ENCODE results near the gene ZBTB24. TPM values are rescaled to one million over a fixed set of nuclear protein-coding genes. Genes with fewer than 3 reads are reported as not detected.

ZBTB24 gene
- total RNA-seq, 1 experiment from 2014 or later = 16.7 TPM

DNA sequence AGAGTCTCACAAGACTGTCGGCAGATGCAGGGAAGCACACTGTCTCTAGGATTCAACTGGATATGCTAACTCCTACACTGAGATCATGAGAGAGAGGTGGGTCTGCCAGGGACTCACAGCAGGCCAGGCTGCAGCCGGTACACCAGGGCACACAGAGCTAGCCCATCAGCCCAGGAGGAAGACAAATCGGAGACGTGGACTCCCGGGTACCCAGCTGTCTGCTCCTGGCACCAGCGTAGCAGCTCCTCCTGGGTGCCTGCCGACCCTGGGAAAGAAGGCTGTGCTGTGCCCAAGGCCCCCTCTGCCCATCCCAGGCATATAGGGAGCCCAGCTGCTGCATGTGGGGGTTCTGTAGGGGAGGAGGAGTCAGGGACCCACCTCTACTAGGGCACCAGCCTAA lies 34.4 kb downstream of the ZBTB24 start:
- Histone ChIP-seq H3K27ac (no peak overlapping the region), H3K36me3 (peaks cover 91% of the 10 kb centered on the region), H3K27me3 (replicated peaks) (no peaks in the 10 kb centered on the region), H3K4me3 (no peak overlapping the region), H3K9me3 (replicated peaks) (no peaks in the 10 kb centered on the region), H3K4me1 (replicated peaks) (no peaks in the 10 kb centered on the region)
- no peak for DNase-seq (ENCODE audit: low read depth in 1 of 2, low spot score in 2 of 2)

DNA sequence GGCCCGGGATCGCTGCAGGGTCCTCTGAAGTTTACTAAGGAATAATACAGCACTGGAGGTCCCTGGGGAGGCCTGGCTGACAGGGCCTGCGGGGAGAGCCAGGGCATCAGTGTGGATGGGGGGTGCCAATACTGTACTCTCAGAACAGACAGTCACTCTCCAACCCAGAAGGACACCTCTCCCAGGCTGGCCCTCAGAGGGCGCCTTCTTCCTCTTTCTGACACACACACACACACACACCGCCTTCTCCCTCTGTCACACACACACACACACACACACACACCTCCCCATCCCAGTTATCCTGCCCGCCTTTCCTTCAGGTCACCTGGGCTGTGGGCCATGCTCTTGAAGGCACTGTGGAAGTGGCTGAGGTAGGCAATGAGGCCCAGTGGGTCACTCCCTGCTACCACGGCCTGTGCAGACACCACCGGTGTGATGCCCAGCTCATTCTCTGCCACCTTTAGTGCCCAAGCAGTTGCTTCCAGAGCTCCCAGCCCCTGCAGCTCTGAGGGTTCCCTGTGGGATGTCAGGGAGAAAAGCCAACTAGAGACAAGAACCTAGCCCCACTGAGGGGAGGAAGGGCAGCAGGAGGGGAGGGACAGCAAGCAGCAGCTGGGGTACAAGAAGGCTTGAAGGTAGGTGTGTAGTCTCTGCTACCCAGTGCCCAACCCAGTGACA lies 35.0 kb downstream of the ZBTB24 start:
- Histone ChIP-seq H3K4me1 (replicated peaks) (no peaks in the 10 kb centered on the region), H3K27ac (no peak overlapping the region), H3K4me3 (no peak overlapping the region), H3K36me3 (peaks cover 91% of the 10 kb centered on the region), H3K27me3 (replicated peaks) (no peaks in the 10 kb centered on the region), H3K9me3 (replicated peaks) (no peaks in the 10 kb centered on the region)
- DNase-seq (ENCODE audit: low read depth in 1 of 2, low spot score in 2 of 2) = no peak

DNA sequence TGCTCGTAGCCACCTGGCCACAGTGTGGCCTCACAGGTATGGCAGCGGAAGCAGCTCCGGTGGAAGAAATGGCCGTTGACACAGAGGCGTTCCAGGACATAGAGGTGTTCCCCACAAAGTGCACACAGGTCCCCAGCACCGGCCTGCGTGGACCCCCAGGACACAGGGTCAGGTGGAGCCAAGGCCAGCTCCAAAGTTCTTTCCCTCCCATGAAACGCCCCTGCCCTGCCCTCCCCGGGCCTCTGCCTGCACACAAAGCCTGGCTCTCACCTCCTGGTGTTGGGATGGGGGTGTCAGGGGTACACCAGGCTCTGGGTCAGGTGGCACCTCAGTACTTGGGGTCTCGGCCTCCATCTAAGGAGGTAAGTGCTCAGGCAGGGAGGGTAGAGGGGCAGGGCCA lies 35.9 kb downstream of the ZBTB24 start:
- Histone ChIP-seq H3K36me3 (peaks cover 91% of the 10 kb centered on the region), H3K9me3 (replicated peaks) (no peaks in the 10 kb centered on the region), H3K27me3 (replicated peaks) (no peaks in the 10 kb centered on the region), H3K27ac (no peak overlapping the region), H3K4me1 (replicated peaks) (no peaks in the 10 kb centered on the region), H3K4me3 (no peak overlapping the region)
- no peak for DNase-seq (ENCODE audit: low read depth in 1 of 2, low spot score in 2 of 2)

DNA sequence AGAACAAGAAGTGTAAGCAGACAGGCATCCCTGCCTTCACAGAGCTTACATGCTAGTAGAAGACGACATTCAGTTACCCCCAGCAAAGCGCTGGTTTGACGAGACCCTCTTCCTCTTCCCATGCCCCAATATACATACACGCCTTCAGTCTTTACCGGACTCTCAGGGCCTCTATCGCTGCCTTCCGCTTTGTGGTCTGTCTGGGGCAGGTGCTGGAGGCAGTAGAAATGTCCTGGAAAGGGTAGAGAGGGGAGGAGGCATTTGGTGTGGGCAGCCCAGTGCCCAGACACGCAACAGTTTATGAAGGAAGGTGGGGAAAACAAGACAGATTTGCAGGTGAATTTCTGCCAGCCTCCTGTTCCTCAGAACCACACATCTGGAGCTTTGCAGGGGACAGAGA lies 36.5 kb downstream of the ZBTB24 start:
- no peak overlapping the region for H3K4me3 ChIP-seq
- H3K9me3 ChIP-seq (replicated peaks) = no peaks in the 10 kb centered on the region
- peaks cover 86% of the 10 kb centered on the region for H3K36me3 ChIP-seq
- H3K27me3 ChIP-seq (replicated peaks) = no peaks in the 10 kb centered on the region
- H3K27ac ChIP-seq = no peak overlapping the region
- DNase-seq (ENCODE audit: low read depth in 1 of 2, low spot score in 2 of 2) = no peak
- H3K4me1 ChIP-seq (replicated peaks) = peaks cover 5% of the 10 kb centered on the region

DNA sequence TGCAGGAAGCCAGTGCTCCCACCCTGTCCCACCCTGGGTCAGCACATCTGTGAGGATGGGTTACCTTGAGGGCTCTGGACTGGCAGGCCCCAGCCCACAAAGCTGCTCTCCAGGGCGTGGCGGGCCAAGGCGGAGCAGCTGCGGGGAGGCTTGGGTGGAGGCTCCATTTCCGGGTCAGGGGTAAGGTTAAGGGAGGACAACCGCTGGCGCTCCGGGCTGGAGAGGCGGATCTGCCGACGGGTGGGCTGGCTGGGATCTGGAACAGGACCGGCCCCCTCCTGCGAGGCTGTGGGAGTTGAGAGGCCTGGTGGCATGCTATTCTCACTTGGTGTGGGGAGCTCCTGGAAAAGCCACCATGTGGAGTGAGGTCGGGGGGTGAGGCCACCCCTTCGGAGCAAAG lies 36.9 kb downstream of the ZBTB24 start:
- peaks cover 82% of the 10 kb centered on the region for H3K36me3 ChIP-seq
- no peaks in the 10 kb centered on the region for H3K9me3 ChIP-seq (replicated peaks)
- no peak overlapping the region for H3K4me3 ChIP-seq
- DNase-seq (ENCODE audit: low read depth in 1 of 2, low spot score in 2 of 2) = no peak
- H3K27me3 ChIP-seq (replicated peaks) = no peaks in the 10 kb centered on the region
- no peak overlapping the region for H3K27ac ChIP-seq
- H3K4me1 ChIP-seq (replicated peaks) = peaks cover 10% of the 10 kb centered on the region

DNA sequence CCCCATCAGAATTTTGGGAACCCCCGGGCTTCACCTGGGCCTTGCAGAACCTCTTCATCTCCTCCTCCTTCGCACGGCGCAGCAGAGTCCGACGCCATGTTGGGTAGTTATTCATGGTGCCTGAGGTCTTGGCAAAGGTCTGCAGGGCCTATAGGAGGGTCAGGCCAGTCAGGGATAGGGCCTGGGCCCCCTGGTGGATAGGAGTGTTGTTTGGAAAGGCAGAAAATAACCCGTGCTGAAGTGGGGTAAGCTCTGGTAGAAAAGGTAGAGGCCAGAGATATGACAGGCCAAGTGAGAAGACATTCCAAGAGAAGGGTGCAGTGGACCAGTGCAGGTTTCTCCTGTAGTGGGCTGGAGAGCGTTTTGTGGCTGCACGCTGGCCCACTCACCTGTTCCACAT lies 37.6 kb downstream of the ZBTB24 start:
- Histone ChIP-seq H3K36me3 (peaks cover 81% of the 10 kb centered on the region), H3K9me3 (replicated peaks) (no peaks in the 10 kb centered on the region), H3K4me1 (replicated peaks) (peaks cover 10% of the 10 kb centered on the region), H3K27ac (no peak overlapping the region), H3K4me3 (no peak overlapping the region), H3K27me3 (replicated peaks) (no peaks in the 10 kb centered on the region)
- DNase-seq (ENCODE audit: low read depth in 1 of 2, low spot score in 2 of 2) = no peak

DNA sequence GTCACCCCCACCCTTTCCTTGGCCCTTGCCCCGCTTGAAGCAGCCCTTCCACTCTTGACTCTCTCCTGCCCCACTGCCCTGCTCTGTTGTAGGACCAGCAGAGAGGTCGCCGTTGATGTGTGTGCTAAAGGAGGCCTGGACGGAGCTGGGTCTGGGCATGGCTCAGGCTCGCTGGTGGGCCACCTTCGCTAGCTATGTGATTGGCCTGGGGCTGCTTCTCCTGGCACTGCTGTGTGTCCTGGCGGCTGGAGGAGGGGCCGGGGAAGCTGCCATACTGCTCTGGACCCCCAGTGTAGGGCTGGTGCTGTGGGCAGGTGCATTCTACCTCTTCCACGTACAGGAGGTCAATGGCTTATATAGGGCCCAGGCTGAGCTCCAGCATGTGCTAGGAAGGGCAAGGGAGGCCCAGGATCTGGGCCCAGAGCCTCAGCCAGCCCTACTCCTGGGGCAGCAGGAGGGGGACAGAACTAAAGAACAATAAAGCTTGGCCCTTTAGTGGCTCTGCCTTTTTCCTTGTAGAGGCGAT lies 39.5 kb downstream of the ZBTB24 start:
- no peaks in the 10 kb centered on the region for H3K9me3 ChIP-seq (replicated peaks)
- H3K27ac ChIP-seq = no peak overlapping the region
- no peak for DNase-seq (ENCODE audit: low read depth in 1 of 2, low spot score in 2 of 2)
- H3K36me3 ChIP-seq = peaks cover 64% of the 10 kb centered on the region
- H3K4me3 ChIP-seq = no peak overlapping the region
- peaks cover 15% of the 10 kb centered on the region for H3K4me1 ChIP-seq (replicated peaks)
- H3K27me3 ChIP-seq (replicated peaks) = no peaks in the 10 kb centered on the region

DNA sequence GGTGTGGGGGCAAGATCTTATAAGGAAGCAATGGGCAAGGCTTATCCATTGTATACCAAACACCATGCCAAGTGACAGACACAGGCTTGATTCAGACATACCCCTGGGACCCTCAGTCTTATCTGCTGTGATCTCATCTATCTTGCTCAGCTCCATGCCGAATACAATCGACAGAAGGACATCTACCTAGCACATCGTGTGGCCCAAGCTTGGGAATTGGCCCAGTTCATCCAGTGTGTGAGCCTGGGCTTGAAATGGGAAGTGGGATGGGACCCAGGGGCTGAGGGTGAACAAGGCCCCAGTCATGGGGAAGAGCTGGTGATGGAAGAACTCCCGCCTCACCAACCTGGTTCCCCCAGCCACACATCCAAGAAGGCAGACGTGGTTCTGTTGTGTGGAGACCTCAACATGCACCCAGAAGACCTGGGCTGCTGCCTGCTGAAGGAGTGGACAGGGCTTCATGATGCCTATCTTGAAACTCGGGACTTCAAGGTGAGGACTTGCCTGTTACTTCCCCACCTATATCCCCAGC lies 40.6 kb downstream of the ZBTB24 start:
- H3K4me3 ChIP-seq = no peak overlapping the region
- H3K36me3 ChIP-seq = peaks cover 57% of the 10 kb centered on the region
- peaks cover 15% of the 10 kb centered on the region for H3K4me1 ChIP-seq (replicated peaks)
- no peak for DNase-seq (ENCODE audit: low read depth in 1 of 2, low spot score in 2 of 2)
- no peaks in the 10 kb centered on the region for H3K9me3 ChIP-seq (replicated peaks)
- no peak overlapping the region for H3K27ac ChIP-seq
- H3K27me3 ChIP-seq (replicated peaks) = no peaks in the 10 kb centered on the region

DNA sequence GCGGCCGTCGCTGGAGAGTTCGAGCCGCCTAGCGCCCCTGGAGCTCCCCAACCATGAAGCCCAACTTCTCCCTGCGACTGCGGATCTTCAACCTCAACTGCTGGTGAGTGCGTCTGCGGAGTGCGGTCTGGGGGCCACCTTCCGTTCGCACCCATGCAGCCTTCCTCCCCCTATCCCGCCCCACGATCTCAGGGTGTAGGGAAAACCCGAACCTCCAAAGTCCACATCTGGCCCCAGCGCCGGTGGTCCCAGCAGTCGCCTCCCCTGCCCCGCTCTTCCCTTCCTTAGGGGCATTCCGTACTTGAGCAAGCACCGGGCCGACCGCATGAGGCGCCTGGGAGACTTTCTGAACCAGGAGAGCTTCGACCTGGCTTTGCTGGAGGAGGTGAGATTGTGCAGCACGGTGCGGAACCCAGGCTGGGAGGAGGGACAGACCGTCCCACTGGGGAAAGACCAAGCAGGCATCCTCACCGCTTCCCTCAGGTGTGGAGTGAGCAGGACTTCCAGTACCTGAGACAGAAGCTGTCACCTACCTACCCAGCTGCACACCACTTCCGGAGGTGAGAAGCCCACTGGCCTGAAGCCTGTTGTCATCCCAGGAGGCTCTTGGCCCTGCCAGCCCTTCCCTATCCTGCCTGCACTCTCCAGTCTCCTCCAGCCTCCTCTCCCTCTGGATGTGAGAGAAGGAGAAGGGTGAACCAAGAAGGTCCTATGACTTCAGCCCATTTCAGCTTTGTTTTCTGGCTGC lies 41.8 kb downstream of the ZBTB24 start:
- H3K4me1 ChIP-seq (replicated peaks) = peaks cover 15% of the 10 kb centered on the region
- peaks cover 46% of the 10 kb centered on the region for H3K36me3 ChIP-seq
- H3K27me3 ChIP-seq (replicated peaks) = no peaks in the 10 kb centered on the region
- H3K4me3 ChIP-seq = peak overlapping the region; percentile 80
- peak overlapping the region; percentile 69 for H3K27ac ChIP-seq
- no peak for DNase-seq (ENCODE audit: low read depth in 1 of 2, low spot score in 2 of 2)
- no peaks in the 10 kb centered on the region for H3K9me3 ChIP-seq (replicated peaks)

DNA sequence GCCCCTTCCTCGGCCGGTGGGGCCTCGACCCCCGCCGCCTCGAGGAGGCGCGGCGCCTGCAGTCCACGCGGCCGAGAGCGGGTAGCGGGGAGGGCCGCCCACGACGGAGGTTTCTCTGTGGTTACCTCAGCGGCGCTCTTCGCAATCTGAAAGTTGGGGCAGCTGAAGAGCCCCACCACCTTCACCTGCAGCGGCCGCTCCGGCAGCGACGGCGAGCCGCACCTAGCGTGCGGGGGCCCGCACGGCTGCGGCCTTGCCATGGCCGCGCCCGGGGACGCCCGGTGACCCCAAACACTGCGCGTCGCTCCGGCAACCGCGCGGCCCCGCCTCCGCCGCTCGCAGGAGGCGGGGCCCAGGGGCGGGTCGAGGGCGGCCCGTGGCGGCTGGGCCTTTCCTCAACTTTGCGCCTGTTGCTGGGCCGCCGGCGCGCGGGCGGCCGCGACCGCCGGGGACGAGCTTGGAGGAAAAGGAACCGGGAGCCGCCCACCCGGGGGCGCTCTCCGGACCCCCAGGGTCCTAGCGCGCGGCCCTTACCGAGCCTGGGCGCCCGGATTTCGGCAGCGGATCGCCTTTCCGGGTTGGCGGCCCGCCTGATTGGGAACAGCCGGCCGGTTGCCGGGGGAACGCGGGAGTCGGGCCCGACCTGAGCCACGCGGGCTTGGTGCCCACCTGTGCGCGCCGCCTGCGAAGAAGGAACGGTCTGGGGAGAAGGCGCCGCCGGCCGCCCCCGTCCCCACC lies 42.5 kb downstream of the ZBTB24 start, which contains the start of the genes PPIL6 and SMPD2:
Gene PPIL6 (minus strand): TSS at position 298 of the 738 bp plus-strand sequence. CDS start 38 bp downstream, at position 260.
Gene SMPD2 (plus strand): TSS at position 394 of the 738 bp plus-strand sequence. CDS start 398 bp downstream, outside the sequence.
- peak; percentile 88 to 89 for DNase-seq (ENCODE audit: low read depth in 1 of 2, low spot score in 2 of 2)
- Histone ChIP-seq H3K4me1 (replicated peaks) (peaks cover 15% of the 10 kb centered on the region), H3K4me3 (peak within 1 kb of the TSS; percentile 80), H3K9me3 (replicated peaks) (no peaks in the 10 kb centered on the region), H3K27ac (peak within 1 kb of the TSS; percentile 69), H3K27me3 (replicated peaks) (no peaks in the 10 kb centered on the region), H3K36me3 (peaks cover 39% of the 10 kb centered on the region)

DNA sequence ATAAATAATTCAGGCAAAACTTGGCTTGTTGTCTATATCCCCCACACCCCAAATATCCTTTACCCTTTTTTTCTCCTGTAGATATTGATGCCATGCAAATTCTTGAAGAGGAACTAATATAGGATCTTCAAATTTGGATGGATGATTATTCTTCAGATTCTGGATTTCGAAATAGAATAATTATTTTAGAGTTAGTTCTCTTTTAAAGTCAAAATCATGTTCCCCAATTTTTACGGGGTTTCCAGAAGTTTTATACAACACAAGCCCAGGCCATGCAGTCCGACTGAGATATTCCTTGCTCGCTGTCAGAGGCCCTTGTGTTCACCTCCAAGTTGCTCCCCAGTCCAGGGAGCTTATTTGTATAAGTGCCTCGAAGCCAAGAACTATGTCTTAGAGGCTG lies 47.0 kb downstream of the ZBTB24 start:
- Histone ChIP-seq H3K27me3 (replicated peaks) (no peaks in the 10 kb centered on the region), H3K4me3 (no peak overlapping the region), H3K27ac (no peak overlapping the region), H3K36me3 (peaks cover 4% of the 10 kb centered on the region; the same call in 1 of the 2 replicates), H3K4me1 (replicated peaks) (peaks cover 5% of the 10 kb centered on the region), H3K9me3 (replicated peaks) (no peaks in the 10 kb centered on the region)
- no peak for DNase-seq (ENCODE audit: low read depth in 1 of 2, low spot score in 2 of 2)

DNA sequence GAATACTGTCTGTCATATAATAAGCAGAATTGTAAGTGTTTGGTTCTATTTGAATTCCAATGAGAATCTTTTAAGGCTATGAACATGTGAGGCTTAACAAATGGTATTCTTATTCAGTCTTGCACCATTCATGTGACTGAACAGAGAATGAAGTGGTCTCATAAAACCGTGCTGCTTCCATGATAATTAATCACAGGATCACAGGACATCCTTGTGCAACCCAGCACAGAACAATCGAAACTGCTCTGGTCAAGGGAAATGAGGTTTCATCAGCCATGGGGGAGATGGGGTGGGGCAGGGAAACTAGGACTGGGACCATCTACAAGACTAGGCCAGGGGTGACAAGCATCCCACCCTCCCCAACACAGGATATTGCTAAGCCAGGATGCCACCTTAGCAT lies 48.6 kb downstream of the ZBTB24 start:
- no peaks in the 10 kb centered on the region for H3K4me1 ChIP-seq (replicated peaks)
- H3K27me3 ChIP-seq (replicated peaks) = no peaks in the 10 kb centered on the region
- no peak overlapping the region for H3K27ac ChIP-seq
- no peaks in the 10 kb centered on the region for H3K9me3 ChIP-seq (replicated peaks)
- H3K4me3 ChIP-seq = no peak overlapping the region
- H3K36me3 ChIP-seq = no peaks in the 10 kb centered on the region
- no peak for DNase-seq (ENCODE audit: low read depth in 1 of 2, low spot score in 2 of 2)

DNA sequence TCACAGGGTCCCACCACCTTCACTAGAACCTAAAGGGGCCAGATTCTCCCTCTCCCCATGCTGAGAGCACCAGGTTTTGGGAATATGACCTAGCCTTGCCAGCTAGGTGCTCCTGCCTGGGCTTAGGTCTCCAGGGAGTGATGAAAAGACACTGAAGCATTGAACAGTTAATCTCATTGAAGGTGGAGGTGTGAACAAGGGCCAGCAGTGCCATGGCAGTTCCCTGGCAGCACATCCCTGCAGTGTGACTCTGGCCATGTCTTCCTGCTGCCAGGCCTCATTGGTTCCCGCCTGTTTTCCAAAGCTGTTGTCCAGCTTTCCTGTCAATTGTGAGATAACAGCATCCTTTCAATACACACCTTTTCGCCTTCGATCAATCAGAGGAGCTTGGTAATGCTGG lies 53.5 kb downstream of the ZBTB24 start:
- Histone ChIP-seq H3K4me1 (replicated peaks) (peaks cover 7% of the 10 kb centered on the region; the same call in 1 of the 2 replicates), H3K36me3 (no peaks in the 10 kb centered on the region), H3K27ac (no peak overlapping the region), H3K9me3 (replicated peaks) (no peaks in the 10 kb centered on the region), H3K27me3 (replicated peaks) (no peaks in the 10 kb centered on the region), H3K4me3 (no peak overlapping the region)
- no peak for DNase-seq (ENCODE audit: low read depth in 1 of 2, low spot score in 2 of 2)

Data from SJSA1 (cell line).